Activated CD8-positive, alpha-beta memory T cell treated with anti-CD3 and anti-CD28 coated beads for 36 hours (primary cell): ENCODE data around the gene KLF15. TPM values are rescaled to one million over a fixed set of nuclear protein-coding genes. Genes with fewer than 3 reads are reported as not detected.

Source experiments
- CTCF ChIA-PET: fragments of 350-600 bp; sonication (Branson Sonifier 250); formaldehyde crosslinking; loops from one replicate; lab custom pipeline; 2021; ENCODE audit warnings: antibody characterized with exemption; lab: Charles Lee
- POLR2A ChIA-PET: fragments of 350-600 bp; sonication (Branson Sonifier 250); formaldehyde crosslinking; loops from one replicate; lab custom pipeline; 2021; ENCODE audit warnings: antibody characterized with exemption; lab: Charles Lee
- total RNA-seq, 2 experiments: library from RNA; stranded (reverse); gene quantifications; one replicate each; pipeline ENCODE4 v1.2.3, GENCODE V29; 2021

Gene KLF15
- total RNA-seq, 2 experiments from 2014 or later = 0.34 to 0.42 TPM

DNA sequence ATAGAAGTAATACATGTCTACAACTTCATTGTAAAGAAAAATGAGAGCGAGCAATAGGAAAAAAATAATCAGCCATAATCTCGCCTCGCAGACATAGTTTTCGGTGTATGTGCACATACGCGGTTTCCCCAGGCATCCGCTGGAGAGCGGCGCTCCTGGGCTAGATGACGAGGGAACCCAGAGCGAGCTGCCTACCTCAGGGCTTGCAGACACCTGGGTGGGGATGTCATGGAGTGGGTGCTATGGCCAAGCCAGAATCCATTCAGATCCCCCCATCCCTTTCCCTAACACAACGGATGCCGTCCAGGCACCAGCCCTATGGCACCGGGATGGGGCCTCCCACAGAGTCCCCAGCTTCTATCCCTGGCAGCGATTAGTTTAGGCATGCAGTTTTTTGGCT lies 33.0 kb upstream of the KLF15 start:
- ChIA-PET CTCF (no interaction called here), POLR2A (no interaction called here)

DNA sequence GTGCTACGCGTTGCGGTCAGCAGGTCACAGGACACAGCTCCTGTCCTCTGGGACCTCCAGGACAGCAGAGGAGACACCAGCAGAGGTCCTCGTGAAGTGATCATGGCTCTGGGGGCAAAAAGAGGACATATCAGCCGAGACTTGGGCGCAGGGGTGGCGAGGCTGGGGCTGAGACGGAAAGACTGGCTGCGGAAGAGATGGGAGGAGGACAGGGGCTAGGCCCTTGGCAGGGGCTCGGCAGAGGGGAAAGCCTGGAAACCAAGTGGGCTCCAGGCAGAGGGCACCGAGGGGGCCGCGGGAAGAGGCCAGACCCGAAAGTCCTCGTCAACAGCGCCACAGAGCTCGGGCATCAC lies 32.6 kb upstream of the KLF15 start:
- ChIA-PET CTCF (no interaction called here), POLR2A (no interaction called here)

DNA sequence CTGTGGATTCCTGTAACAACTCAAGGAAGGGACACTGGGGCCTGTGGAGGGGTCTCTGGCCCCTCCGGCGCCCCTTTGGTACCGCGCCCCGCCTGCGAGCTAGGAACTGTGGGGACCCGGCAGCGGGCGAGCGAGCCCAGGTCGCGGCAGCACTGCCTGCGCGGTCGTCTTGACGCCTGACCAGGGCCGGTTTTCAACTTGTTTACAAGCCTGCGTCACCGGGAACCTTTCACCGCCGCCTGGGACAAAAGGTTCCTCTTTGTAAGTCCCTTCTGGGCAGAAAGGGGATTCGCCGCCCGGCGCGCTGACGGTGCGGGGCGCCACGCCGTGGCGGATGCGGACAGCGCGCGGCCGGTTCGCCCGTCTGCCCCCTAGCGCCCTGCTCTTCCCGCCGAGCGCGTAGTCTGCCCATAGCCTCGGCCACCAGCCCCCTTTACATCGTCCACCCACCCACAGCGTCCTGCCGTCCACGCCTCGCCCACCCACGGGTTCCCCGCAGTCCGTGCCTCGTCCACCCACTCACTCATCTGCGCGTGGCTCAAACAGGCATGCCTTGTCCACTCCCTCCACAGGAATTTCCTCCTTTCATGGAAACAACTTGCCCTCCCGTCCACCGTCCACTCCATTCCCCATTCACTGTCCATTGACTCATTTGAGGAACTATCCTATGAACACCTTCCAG lies 32.0 kb upstream of the KLF15 start:
- ChIA-PET CTCF (interaction anchor here (0.6 to 0.7 kb wide), 2 partner anchors 128 to 937 kb away, joined by 3 to 4 read pairs; no protein-coding TSS in a partner anchor), POLR2A (no interaction called here)

- ChIA-PET POLR2A (no interaction called here), CTCF (no interaction called here)
Measured at GRCh38 chr3:126381966-126382365, 24.8 kb upstream of the KLF15 start.

DNA sequence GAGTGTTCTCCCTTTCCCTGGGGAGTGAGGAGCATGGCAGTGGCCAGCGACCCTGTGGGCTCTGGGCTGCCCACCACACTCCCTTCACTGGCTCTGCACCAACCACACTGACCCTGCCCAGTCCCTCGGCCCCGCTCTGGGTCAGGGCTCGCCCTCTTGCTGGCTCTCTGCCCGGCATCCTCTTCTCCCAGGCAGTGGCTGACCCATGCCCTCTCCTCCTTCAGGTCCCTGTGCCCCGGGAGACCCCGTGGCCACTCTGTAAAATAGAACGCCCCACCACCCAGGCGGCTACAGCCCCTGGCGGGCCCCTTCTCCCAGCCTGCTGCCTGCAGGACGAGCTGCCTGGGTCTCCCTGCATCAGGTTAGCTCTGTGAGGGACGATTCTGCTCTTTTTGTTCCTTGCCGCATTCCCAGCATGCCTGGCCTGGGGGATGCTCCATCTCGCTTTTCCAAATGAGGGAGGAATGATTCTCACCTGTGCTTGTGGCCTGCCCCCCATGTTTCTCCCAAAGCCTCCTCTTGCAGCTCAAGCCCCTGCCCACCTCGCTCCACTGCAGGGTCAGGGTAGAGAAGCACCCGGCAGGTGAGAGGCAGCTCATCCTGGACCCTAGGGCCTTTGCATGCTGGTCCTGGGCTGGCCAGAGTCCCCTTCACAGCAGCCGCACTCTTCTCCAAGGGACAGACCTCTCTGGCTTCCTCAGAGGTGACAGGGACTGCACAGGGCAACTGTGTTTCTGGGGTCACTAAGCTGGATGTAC lies 23.0 kb upstream of the KLF15 start:
- ChIA-PET CTCF (no interaction called here), POLR2A (no interaction called here)

DNA sequence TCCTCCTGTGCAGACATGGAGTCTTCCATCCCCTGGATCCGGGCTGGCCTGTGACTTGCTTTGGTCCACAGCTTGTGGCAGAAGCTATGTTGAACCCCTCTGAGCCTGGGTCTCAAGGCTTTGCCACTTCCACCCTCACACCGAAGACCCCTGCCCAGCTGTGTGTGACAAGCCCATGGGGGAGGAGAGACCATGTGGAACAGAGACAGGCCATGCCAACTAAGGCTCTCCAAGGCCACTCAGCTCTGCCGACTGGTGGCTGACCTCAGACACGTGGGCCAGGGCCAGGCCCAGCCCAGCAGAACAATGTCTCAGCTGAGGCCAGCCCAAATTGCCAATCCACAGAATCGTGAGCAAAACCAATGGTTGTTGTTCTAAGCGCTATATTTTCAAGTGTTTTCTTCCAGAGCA lies 21.1 kb upstream of the KLF15 start:
- CTCF ChIA-PET = no interaction called here
- POLR2A ChIA-PET = no interaction called here

GRCh38 chr3:126377211-126377610 lies 20.0 kb upstream of the KLF15 start:
- ChIA-PET POLR2A (no interaction called here), CTCF (no interaction called here)

- POLR2A ChIA-PET = no interaction called here
- CTCF ChIA-PET = no interaction called here
Measured at GRCh38 chr3:126376444-126376843, 19.2 kb upstream of the KLF15 start.

DNA sequence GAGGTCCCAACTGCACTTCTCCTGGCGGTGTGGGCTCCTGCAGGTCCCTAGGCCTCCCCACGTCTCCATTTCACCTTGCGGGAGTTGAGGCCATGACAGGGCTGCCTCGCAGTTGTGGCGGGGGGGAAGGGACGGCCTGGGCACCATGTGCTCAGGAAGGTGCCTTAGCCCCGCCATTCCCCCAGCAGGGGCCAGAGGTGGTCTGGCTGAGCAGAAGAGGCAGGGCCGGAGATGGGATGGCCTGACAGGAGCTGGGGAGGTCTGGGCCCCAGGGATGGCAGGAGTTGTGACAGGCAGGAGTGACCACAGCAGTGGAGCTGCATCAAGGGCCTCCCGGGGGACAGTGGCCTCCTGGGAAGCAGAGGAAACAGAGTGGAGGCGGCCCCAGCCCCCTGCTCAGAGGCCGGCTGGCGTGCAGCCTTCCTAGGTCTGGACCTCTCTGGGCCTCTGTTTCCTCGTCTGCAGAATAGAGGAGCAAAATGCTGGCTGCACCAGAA lies 18.7 kb upstream of the KLF15 start:
- ChIA-PET POLR2A (no interaction called here), CTCF (no interaction called here)

- ChIA-PET POLR2A (no interaction called here), CTCF (no interaction called here)
Measured at GRCh38 chr3:126373682-126374601, 16.7 kb upstream of the KLF15 start.

DNA sequence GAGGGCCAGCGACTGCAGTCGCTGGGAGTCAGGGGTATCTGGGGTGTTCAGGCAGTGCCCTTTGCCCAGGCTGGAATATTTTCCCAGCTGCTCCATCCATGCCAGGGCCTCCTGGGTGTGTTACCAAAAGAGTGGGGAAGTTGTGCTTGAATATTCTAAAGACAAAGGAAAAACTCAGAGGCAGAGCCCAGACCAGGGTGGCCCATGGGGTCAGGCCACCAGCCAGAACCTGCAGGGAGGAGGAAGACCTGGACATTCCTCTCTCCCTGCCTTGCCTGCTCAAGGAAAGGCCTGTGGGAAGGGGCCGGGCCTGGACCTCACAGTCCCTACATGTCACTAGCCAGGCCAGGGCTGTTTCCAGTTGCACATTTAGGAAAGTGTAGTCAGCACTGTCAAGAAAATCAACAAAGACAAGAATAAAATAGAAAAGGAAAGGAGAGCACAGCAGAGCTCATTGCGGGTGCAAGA lies 16.0 kb upstream of the KLF15 start:
- POLR2A ChIA-PET = no interaction called here
- CTCF ChIA-PET = no interaction called here

GRCh38 chr3:126372413-126373145 lies 15.4 kb upstream of the KLF15 start:
- POLR2A ChIA-PET = no interaction called here
- CTCF ChIA-PET = no interaction called here

DNA sequence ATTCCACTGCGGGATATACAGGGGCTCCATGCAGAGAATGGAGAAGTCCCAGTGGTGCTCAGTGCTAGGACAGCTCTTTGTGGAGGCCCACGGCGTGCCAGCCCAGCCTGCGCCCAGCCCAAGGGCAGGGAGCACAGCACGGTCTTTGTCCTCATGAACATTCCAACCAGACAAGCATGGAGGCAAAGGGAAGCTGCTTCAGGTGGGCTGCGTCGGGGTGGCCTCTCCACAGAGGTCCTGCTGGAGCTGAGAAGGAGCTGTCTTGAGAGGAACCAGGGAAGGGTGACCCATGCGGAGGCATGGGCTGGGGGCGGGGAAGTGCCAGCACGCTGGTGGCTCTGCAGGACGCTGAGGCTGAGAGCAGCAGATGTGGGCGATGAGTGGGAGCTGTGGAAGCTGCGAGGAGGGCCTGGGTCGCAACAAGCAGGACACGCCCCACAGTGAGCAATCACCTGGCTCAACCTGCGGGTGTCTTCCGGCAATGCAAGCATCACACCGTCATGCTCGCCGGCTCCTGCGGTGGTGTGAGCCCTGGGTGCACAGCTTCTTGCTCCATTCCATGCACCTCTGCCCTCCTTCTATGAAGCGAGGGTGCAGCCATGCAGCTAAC lies 14.0 kb upstream of the KLF15 start:
- ChIA-PET CTCF (no interaction called here), POLR2A (no interaction called here)

GRCh38 chr3:126370606-126371005 lies 13.4 kb upstream of the KLF15 start:
- ChIA-PET POLR2A (no interaction called here), CTCF (no interaction called here)

- POLR2A ChIA-PET = no interaction called here
- CTCF ChIA-PET = no interaction called here
Measured at GRCh38 chr3:126370055-126370454, 12.8 kb upstream of the KLF15 start.

GRCh38 chr3:126369490-126369889 lies 12.3 kb upstream of the KLF15 start:
- POLR2A ChIA-PET = no interaction called here
- CTCF ChIA-PET = no interaction called here

GRCh38 chr3:126367316-126367805 lies 10.2 kb upstream of the KLF15 start:
- CTCF ChIA-PET = no interaction called here
- POLR2A ChIA-PET = no interaction called here

- ChIA-PET CTCF (no interaction called here), POLR2A (no interaction called here)
Measured at GRCh38 chr3:126365351-126366277, 8.4 kb upstream of the KLF15 start.
